WTC11 (cell line): Measurements from ENCODE around the gene ZNF283. TPM values are rescaled to one million over a fixed set of nuclear protein-coding genes. Genes with fewer than 3 reads are reported as not detected.
A peak's percentile ranks its signal among the peaks of the same experiment; 100 is the strongest.

Experiments used
- ATAC-seq: fragments of 200-7000 bp; cut with Tn5 transposase; 2 replicates; pipeline ENCODE4 v1.10.0; 2021; ENCODE audit warnings: mild to moderate bottlenecking, moderate library complexity
- CTCF ChIA-PET: fragments of 300-600 bp; sonication (Branson Sonifier 250); formaldehyde crosslinking; loops from one replicate; lab custom pipeline; 2021; ENCODE audit warnings: antibody characterized with exemption; lab: Charles Lee
- POLR2A ChIA-PET: fragments of 350-600 bp; sonication (Branson Sonifier 250); formaldehyde crosslinking; loops from one replicate; lab custom pipeline; 2021; ENCODE audit warnings: antibody characterized with exemption; lab: Charles Lee
- DNase-seq: peaks from one replicate; pipeline ENCODE4 v3.0.0; 2021; ENCODE audit warnings: low spot score
- H3K27ac Mint-ChIP-seq: 2 replicates; pipeline ENCODE4 v1.8.0; 2021; ENCODE audit warnings: mixed read lengths
- H3K27me3 Mint-ChIP-seq: 2 replicates; pipeline ENCODE4 v1.8.0; 2021; ENCODE audit warnings: low read depth, mild to moderate bottlenecking, moderate library complexity, mixed read lengths
- H3K36me3 Mint-ChIP-seq: 2 replicates; pipeline ENCODE4 v1.8.0; 2021; ENCODE audit warnings: mixed read lengths
- H3K4me1 Mint-ChIP-seq: 2 replicates; pipeline ENCODE4 v1.8.0; 2022; ENCODE audit warnings: mixed read lengths
- H3K4me3 Mint-ChIP-seq: 2 replicates; pipeline ENCODE4 v1.8.0; 2021; ENCODE audit warnings: mild to moderate bottlenecking, moderate library complexity, mixed read lengths
- H3K9me3 Mint-ChIP-seq: 2 replicates; pipeline ENCODE4 v1.8.0; 2021; ENCODE audit warnings: mixed read lengths
- ATF1 ChIP-seq: sonication (generic); formaldehyde crosslinking; IDR thresholded peaks from 2 replicates; pipeline ENCODE4 v1.8.1; 2023; ENCODE audit warnings: mild to moderate bottlenecking, moderate library complexity, missing genetic modification reagents
- ATF2 ChIP-seq: sonication (generic); formaldehyde crosslinking; IDR thresholded peaks from 2 replicates; pipeline ENCODE4 v1.8.1; 2022; ENCODE audit warnings: low read depth, missing genetic modification reagents, borderline replicate concordance
- CBFB ChIP-seq: sonication (generic); formaldehyde crosslinking; IDR thresholded peaks from 2 replicates; pipeline ENCODE4 v1.8.1; 2022; ENCODE audit warnings: mild to moderate bottlenecking, low read depth, missing genetic modification reagents
- CTCF ChIP-seq: fragments of 200-600 bp; IDR thresholded peaks from 2 replicates; pipeline ENCODE4 v1.8.0; 2022; ENCODE audit warnings: antibody characterized with exemption
- ETV6 ChIP-seq: sonication (generic); formaldehyde crosslinking; IDR thresholded peaks from 2 replicates; pipeline ENCODE4 v1.8.1; 2022; ENCODE audit warnings: mild to moderate bottlenecking, missing genetic modification reagents
- GRHL2 ChIP-seq: fragments of 250-450 bp; sonication (Bioruptor Pico); IDR thresholded peaks from 2 replicates; pipeline ENCODE4 v1.8.0; 2022; ENCODE audit warnings: mild to moderate bottlenecking, moderate library complexity; ENCODE audit not compliant: insufficient replicate concordance, severe bottlenecking
- JUN ChIP-seq: sonication (generic); formaldehyde crosslinking; IDR thresholded peaks from 2 replicates; pipeline ENCODE4 v1.8.0; 2023; ENCODE audit warnings: mild to moderate bottlenecking, missing genetic modification reagents
- MAX ChIP-seq: sonication (generic); formaldehyde crosslinking; IDR thresholded peaks from 2 replicates; pipeline ENCODE4 v1.8.0; 2022; ENCODE audit warnings: mild to moderate bottlenecking, missing genetic modification reagents
- MXD4 ChIP-seq: fragments of 250-450 bp; sonication (Bioruptor Pico); IDR thresholded peaks from 2 replicates; pipeline ENCODE4 v1.8.0; 2021; ENCODE audit warnings: mild to moderate bottlenecking, moderate library complexity, borderline replicate concordance
- NR3C1 ChIP-seq: sonication (generic); formaldehyde crosslinking; conservative IDR thresholded peaks from 2 replicates; pipeline ENCODE4 v1.8.1; 2023; ENCODE audit warnings: low read depth, mild to moderate bottlenecking, missing genetic modification reagents
- RORB ChIP-seq: fragments of 250-450 bp; sonication (Bioruptor Pico); IDR thresholded peaks from 2 replicates; pipeline ENCODE4 v1.9.0; 2021; ENCODE audit warnings: mild to moderate bottlenecking
- SMAD3 ChIP-seq: sonication (generic); formaldehyde crosslinking; IDR thresholded peaks from 2 replicates; pipeline ENCODE4 v1.8.0; 2022; ENCODE audit warnings: missing genetic modification reagents, mild to moderate bottlenecking, borderline replicate concordance
- TEAD4 ChIP-seq: sonication (generic); formaldehyde crosslinking; IDR thresholded peaks from 2 replicates; pipeline ENCODE4 v1.8.0; 2022; ENCODE audit warnings: mild to moderate bottlenecking, missing genetic modification reagents
- ZBTB21 ChIP-seq: sonication (generic); formaldehyde crosslinking; IDR thresholded peaks from 2 replicates; pipeline ENCODE4 v1.8.1; 2023; ENCODE audit warnings: mild to moderate bottlenecking, missing genetic modification reagents, borderline replicate concordance
- ZNF232 ChIP-seq: sonication (generic); formaldehyde crosslinking; IDR thresholded peaks from 2 replicates; pipeline ENCODE4 v1.8.0; 2022; ENCODE audit warnings: mild to moderate bottlenecking, missing genetic modification reagents
- ZNF263 ChIP-seq: sonication (generic); formaldehyde crosslinking; IDR thresholded peaks from 2 replicates; pipeline ENCODE4 v1.8.1; 2022; ENCODE audit warnings: low read depth, mild to moderate bottlenecking, moderate library complexity, missing genetic modification reagents
- ZNF416 ChIP-seq: fragments of 250-450 bp; sonication (Bioruptor Pico); IDR thresholded peaks from 2 replicates; pipeline ENCODE4 v1.9.0; 2021; ENCODE audit warnings: mild to moderate bottlenecking, inconsistent platforms
- ZNF532 ChIP-seq: fragments of 250-450 bp; sonication (Bioruptor Pico); IDR thresholded peaks from 2 replicates; pipeline ENCODE4 v1.9.0; 2021; ENCODE audit warnings: mild to moderate bottlenecking, borderline replicate concordance
- total RNA-seq: library from RNA; stranded (reverse); gene quantifications from 3 replicates; pipeline ENCODE4 v1.2.3, GENCODE V29; 2021
- TF ChIP-seq, protein P1 (sequence below): sonication (generic); formaldehyde crosslinking; IDR thresholded peaks from 2 replicates; pipeline ENCODE4 v1.8.1; 2023; ENCODE audit warnings: mild to moderate bottlenecking, missing genetic modification reagents
- TF ChIP-seq, protein P2 (sequence below): sonication (generic); formaldehyde crosslinking; IDR thresholded peaks from 2 replicates; pipeline ENCODE4 v1.8.1; 2022; ENCODE audit warnings: missing genetic modification reagents, borderline replicate concordance

Gene ZNF283
- total RNA-seq, 1 experiment from 2014 or later, result 7.1 TPM

DNA sequence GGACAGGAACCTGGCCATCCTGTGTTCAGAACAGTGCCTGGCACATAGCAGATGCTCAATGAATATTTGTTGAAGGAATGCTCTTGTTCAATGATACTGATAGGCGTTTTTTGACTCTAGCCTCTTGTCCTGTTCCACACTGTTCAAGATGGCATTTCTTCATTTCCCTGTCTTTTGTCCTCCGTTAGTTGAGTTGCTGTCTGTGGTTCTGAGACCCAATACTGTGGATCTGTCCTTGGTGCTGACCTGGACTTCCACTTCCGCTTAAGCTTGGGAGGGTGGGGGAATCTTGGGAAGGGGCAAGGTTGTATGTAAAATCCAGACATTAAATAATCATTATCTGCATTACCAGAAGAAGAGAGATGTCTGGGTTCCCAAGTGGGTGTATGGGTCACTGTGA lies 38.1 kb upstream of the ZNF283 start (continued):
- no peak; the same call in 1 of the 2 replicates for TF ChIP-seq MAX (CRISPR knock-in tag)
- TF ChIP-seq, protein P1, sequence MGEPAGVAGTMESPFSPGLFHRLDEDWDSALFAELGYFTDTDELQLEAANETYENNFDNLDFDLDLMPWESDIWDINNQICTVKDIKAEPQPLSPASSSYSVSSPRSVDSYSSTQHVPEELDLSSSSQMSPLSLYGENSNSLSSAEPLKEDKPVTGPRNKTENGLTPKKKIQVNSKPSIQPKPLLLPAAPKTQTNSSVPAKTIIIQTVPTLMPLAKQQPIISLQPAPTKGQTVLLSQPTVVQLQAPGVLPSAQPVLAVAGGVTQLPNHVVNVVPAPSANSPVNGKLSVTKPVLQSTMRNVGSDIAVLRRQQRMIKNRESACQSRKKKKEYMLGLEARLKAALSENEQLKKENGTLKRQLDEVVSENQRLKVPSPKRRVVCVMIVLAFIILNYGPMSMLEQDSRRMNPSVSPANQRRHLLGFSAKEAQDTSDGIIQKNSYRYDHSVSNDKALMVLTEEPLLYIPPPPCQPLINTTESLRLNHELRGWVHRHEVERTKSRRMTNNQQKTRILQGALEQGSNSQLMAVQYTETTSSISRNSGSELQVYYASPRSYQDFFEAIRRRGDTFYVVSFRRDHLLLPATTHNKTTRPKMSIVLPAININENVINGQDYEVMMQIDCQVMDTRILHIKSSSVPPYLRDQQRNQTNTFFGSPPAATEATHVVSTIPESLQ (CRISPR knock-in tag), result no peak
- no peak for TF ChIP-seq ETV6 (CRISPR knock-in tag)
- peak; percentile 78; the same call in 1 of the 2 replicates for TF ChIP-seq ZNF232 (CRISPR knock-in tag)

- TF ChIP-seq MAX (CRISPR knock-in tag) (no peak), ATF1 (CRISPR knock-in tag) (no peak), SMAD3 (CRISPR knock-in tag) (no peak), ATF2 (CRISPR knock-in tag) (no peak), ZNF263 (CRISPR knock-in tag) (no peak), JUN (CRISPR knock-in tag) (no peak), GRHL2 (CRISPR knock-in tag) (no peak), ZNF416 (CRISPR knock-in tag) (no peak), MXD4 (CRISPR knock-in tag) (no peak), CBFB (CRISPR knock-in tag) (no peak)
- ATAC-seq, result no peak
- no peak overlapping the region for H3K27ac Mint-ChIP-seq
- H3K36me3 Mint-ChIP-seq, result no peaks in the 10 kb centered on the region
- H3K27me3 Mint-ChIP-seq, result peaks cover 30% of the 10 kb centered on the region
- POLR2A ChIA-PET, result no interaction called here
- H3K4me3 Mint-ChIP-seq, result no peak overlapping the region
- no peaks in the 10 kb centered on the region for H3K9me3 Mint-ChIP-seq
- no peak for DNase-seq
- CTCF ChIA-PET, result interaction anchor here (1.2 to 1.7 kb wide), 2 partner anchors 24 to 122 kb away, joined by 3 to 6 read pairs; no protein-coding TSS in a partner anchor
- H3K4me1 Mint-ChIP-seq, result no peaks in the 10 kb centered on the region
Measured at GRCh38 chr19:43790587-43790986, 36.5 kb upstream of the ZNF283 start.

DNA sequence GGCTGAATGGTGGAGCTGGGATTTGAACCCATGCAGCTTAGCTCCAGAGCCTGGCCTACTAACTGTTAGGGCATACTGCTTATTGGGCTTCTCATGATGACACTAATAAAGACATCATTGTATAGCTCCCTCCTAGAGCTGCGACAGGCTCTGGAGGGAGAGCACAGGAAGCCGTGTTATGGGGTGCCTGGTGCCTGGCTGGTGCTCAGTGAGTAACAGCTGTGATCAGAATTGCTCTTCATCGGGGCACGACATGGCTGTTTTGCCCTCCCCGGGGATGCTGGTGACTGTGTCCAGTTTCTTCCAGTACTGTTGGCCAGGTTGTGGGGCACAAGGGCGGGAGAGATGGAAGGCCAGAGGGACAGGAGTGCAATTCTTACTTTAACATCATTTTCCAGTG lies 30.0 kb upstream of the ZNF283 start:
- H3K36me3 Mint-ChIP-seq, result no peaks in the 10 kb centered on the region
- no peak overlapping the region for H3K27ac Mint-ChIP-seq
- ATAC-seq, result no peak
- peaks cover 85% of the 10 kb centered on the region for H3K27me3 Mint-ChIP-seq
- peak overlapping the region; percentile 29; the same call in 1 of the 2 replicates for H3K4me3 Mint-ChIP-seq
- POLR2A ChIA-PET, result no interaction called here
- CTCF ChIA-PET, result interaction anchor here (0.8 to 1.7 kb wide), 4 partner anchors 12 to 52 kb away, joined by 3 to 6 read pairs (median 5); no protein-coding TSS in a partner anchor
- H3K9me3 Mint-ChIP-seq, result peaks cover 4% of the 10 kb centered on the region; the same call in 1 of the 2 replicates
- no peak for TF ChIP-seq ZBTB21 (CRISPR knock-in tag)
- TF ChIP-seq, protein P2, sequence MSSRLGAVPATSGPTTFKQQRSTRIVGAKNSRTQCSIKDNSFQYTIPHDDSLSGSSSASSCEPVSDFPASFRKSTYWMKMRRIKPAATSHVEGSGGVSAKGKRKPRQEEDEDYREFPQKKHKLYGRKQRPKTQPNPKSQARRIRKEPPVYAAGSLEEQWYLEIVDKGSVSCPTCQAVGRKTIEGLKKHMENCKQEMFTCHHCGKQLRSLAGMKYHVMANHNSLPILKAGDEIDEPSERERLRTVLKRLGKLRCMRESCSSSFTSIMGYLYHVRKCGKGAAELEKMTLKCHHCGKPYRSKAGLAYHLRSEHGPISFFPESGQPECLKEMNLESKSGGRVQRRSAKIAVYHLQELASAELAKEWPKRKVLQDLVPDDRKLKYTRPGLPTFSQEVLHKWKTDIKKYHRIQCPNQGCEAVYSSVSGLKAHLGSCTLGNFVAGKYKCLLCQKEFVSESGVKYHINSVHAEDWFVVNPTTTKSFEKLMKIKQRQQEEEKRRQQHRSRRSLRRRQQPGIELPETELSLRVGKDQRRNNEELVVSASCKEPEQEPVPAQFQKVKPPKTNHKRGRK (CRISPR knock-in tag), result no peak
- TF ChIP-seq TEAD4 (CRISPR knock-in tag), result no peak
- no peak for TF ChIP-seq RORB
- no peak for TF ChIP-seq NR3C1 (CRISPR knock-in tag)
- TF ChIP-seq CTCF, result no peak
- TF ChIP-seq ZNF532 (CRISPR knock-in tag), result no peak
- DNase-seq, result no peak
- peaks cover 5% of the 10 kb centered on the region; the same call in 1 of the 2 replicates for H3K4me1 Mint-ChIP-seq
